ENCODE data around the gene DHRS12. TPM values are rescaled to one million over a fixed set of nuclear protein-coding genes. Genes with fewer than 3 reads are reported as not detected.

DHRS12 gene
- total RNA-seq, 2 experiments from 2014 or later: 10.0 to 14.8 TPM

- intact Hi-C loops (cut with DNase I, micrococcal nuclease): no loop called here
- H3K4me3 ChIP-seq (ENCODE audit: low read length): no peak overlapping the region
- peaks cover 4% of the 10 kb centered on the region for H3K36me3 ChIP-seq (ENCODE audit: insufficient read depth, low read length)
- Mint-ChIP-seq H3K4me1 (ENCODE audit: low read depth) (peaks cover 8% of the 10 kb centered on the region), H3K27ac (no peak overlapping the region), H3K9me3 (no peaks in the 10 kb centered on the region), H3K36me3 (ENCODE audit: low read depth) (peaks cover 20% of the 10 kb centered on the region), H3K27me3 (no peaks in the 10 kb centered on the region), H3K4me3 (no peak overlapping the region)
- ChIA-PET CTCF (interaction anchor here (1.3 kb wide), 2 partner anchors 347 to 349 kb away, joined by 3 to 5 read pairs; no protein-coding TSS in a partner anchor), POLR2A (no interaction called here)
- no peaks in the 10 kb centered on the region for H3K27me3 ChIP-seq (ENCODE audit: control insufficient read depth in 1 of 2, insufficient read depth in 2 of 2, low read length in 2 of 2)
- H3K9me3 ChIP-seq (ENCODE audit: control insufficient read depth in 1 of 2, insufficient read depth in 1 of 2, low read length in 2 of 2): no peaks in the 10 kb centered on the region
- no peak for TF ChIP-seq CTCF (IDR thresholded peaks at IDR 0.05)
- ATAC-seq (ENCODE audit: poor library complexity): no peak
- DNase-seq: no peak
- peaks cover under 1% of the 10 kb centered on the region for H3K4me1 ChIP-seq (ENCODE audit: insufficient read depth, low read length)
- no peak overlapping the region for H3K27ac ChIP-seq (ENCODE audit: low read depth in 1 of 2, low read length in 2 of 2)
Measured at GRCh38 chr13:51782026-51782710, 21.8 kb downstream of the DHRS12 start.

- H3K36me3 Mint-ChIP-seq (ENCODE audit: low read depth): peaks cover 14% of the 10 kb centered on the region
- no peak overlapping the region for H3K27ac ChIP-seq (ENCODE audit: low read depth in 1 of 2, low read length in 2 of 2)
- peak in 1 of 14 experiments; percentile 38 for DNase-seq
- H3K36me3 ChIP-seq (ENCODE audit: insufficient read depth, low read length): peaks cover 4% of the 10 kb centered on the region
- no peak overlapping the region for H3K4me3 ChIP-seq (ENCODE audit: low read length)
- no peaks in the 10 kb centered on the region for H3K27me3 Mint-ChIP-seq
- H3K4me1 Mint-ChIP-seq (ENCODE audit: low read depth): peaks cover under 1% of the 10 kb centered on the region
- H3K9me3 ChIP-seq (ENCODE audit: control insufficient read depth in 1 of 2, insufficient read depth in 1 of 2, low read length in 2 of 2): no peaks in the 10 kb centered on the region
- CTCF ChIA-PET: interaction anchor here (1.2 to 1.3 kb wide), 3 partner anchors 17 to 348 kb away, joined by 3 to 5 read pairs (median 4); no protein-coding TSS in a partner anchor
- no peak for TF ChIP-seq CTCF (IDR thresholded peaks at IDR 0.05)
- POLR2A ChIA-PET: no interaction called here
- no peaks in the 10 kb centered on the region for H3K9me3 Mint-ChIP-seq
- H3K4me3 Mint-ChIP-seq: no peak overlapping the region
- intact Hi-C loops (cut with DNase I, micrococcal nuclease): no loop called here
- ATAC-seq (ENCODE audit: poor library complexity): no peak
- H3K27me3 ChIP-seq (ENCODE audit: control insufficient read depth in 1 of 2, insufficient read depth in 2 of 2, low read length in 2 of 2): no peaks in the 10 kb centered on the region
- no peak overlapping the region for H3K27ac Mint-ChIP-seq
- no peaks in the 10 kb centered on the region for H3K4me1 ChIP-seq (ENCODE audit: insufficient read depth, low read length)
Measured at GRCh38 chr13:51781246-51782022, 22.5 kb downstream of the DHRS12 start.

- ChIA-PET POLR2A (no interaction called here), CTCF (no interaction called here)
- H3K27me3 ChIP-seq (ENCODE audit: control insufficient read depth in 1 of 2, insufficient read depth in 2 of 2, low read length in 2 of 2): no peaks in the 10 kb centered on the region
- Mint-ChIP-seq H3K27ac (no peak overlapping the region), H3K4me3 (no peak overlapping the region), H3K4me1 (ENCODE audit: low read depth) (no peaks in the 10 kb centered on the region), H3K36me3 (ENCODE audit: low read depth) (peaks cover 9% of the 10 kb centered on the region), H3K27me3 (no peaks in the 10 kb centered on the region), H3K9me3 (no peaks in the 10 kb centered on the region)
- no peak overlapping the region for H3K27ac ChIP-seq (ENCODE audit: low read depth in 1 of 2, low read length in 2 of 2)
- H3K4me1 ChIP-seq (ENCODE audit: insufficient read depth, low read length): no peaks in the 10 kb centered on the region
- H3K36me3 ChIP-seq (ENCODE audit: insufficient read depth, low read length): peaks cover 4% of the 10 kb centered on the region
- no peak for DNase-seq
- no peak for ATAC-seq (ENCODE audit: poor library complexity)
- H3K9me3 ChIP-seq (ENCODE audit: control insufficient read depth in 1 of 2, insufficient read depth in 1 of 2, low read length in 2 of 2): no peaks in the 10 kb centered on the region
- H3K4me3 ChIP-seq (ENCODE audit: low read length): no peak overlapping the region
- TF ChIP-seq CTCF (IDR thresholded peaks at IDR 0.05): no peak
- intact Hi-C loops (cut with DNase I, micrococcal nuclease): no loop called here
Measured at GRCh38 chr13:51780099-51780498, 23.9 kb downstream of the DHRS12 start.
